ENCODE data around the gene GRM4.

The GRM4 gene

GRCh38 chr6:33990061-33990541 is 155.8 kb downstream of the GRM4 start:
- DNase-seq: no peak

GRCh38 chr6:33989016-33989854 is 156.7 kb downstream of the GRM4 start:
- no peak for DNase-seq

- no peak for DNase-seq
Observed at GRCh38 chr6:33988121-33989015, 157.5 kb downstream of the GRM4 start.

- DNase-seq: no peak
Observed at GRCh38 chr6:33987531-33988021, 158.3 kb downstream of the GRM4 start.

GRCh38 chr6:33985947-33986346 is 159.9 kb downstream of the GRM4 start:
- no peak for DNase-seq

GRCh38 chr6:33985313-33985751 is 160.6 kb downstream of the GRM4 start:
- no peak for DNase-seq

GRCh38 chr6:33984466-33985312 is 161.2 kb downstream of the GRM4 start:
- no peak for DNase-seq

GRCh38 chr6:33983721-33984465 is 162.0 kb downstream of the GRM4 start:
- DNase-seq: no peak

GRCh38 chr6:33983109-33983716 is 162.7 kb downstream of the GRM4 start:
- DNase-seq: no peak

GRCh38 chr6:33981861-33982260 is 164.0 kb downstream of the GRM4 start:
- DNase-seq: no peak

- DNase-seq: no peak
Observed at GRCh38 chr6:33981421-33981820, 164.5 kb downstream of the GRM4 start.

GRCh38 chr6:33980176-33981175 is 165.4 kb downstream of the GRM4 start:
- DNase-seq: no peak

GRCh38 chr6:33979750-33980149 is 166.1 kb downstream of the GRM4 start:
- no peak for DNase-seq

GRCh38 chr6:33978412-33979150 is 167.3 kb downstream of the GRM4 start:
- DNase-seq: no peak

GRCh38 chr6:33977606-33978411 is 168.1 kb downstream of the GRM4 start:
- no peak for DNase-seq

- DNase-seq: no peak
Observed at GRCh38 chr6:33976437-33977360, 169.2 kb downstream of the GRM4 start.

All from CD4-positive, alpha-beta T cell treated with Interleukin-15 for 1 hour (primary cell).